Retinal pigment epithelial cell (primary cell): ENCODE results near the gene XPR1.

Experiments used
- DNase-seq: peaks from one replicate; pipeline ENCODE4 v3.0.0-alpha.2; 2010; ENCODE audit warnings: low read depth
- H3K4me3 ChIP-seq: 2 replicates; pipeline ENCODE4 v1.5.1; 2011; ENCODE audit warnings: mild to moderate bottlenecking, low read length, control low read depth, moderate library complexity
- TF ChIP-seq, protein P1 (sequence below): conservative IDR thresholded peaks from 2 replicates; pipeline ENCODE4 v1.5.1; 2011; ENCODE audit warnings: low read depth, low read length, control low read depth, inconsistent platforms

Gene XPR1

DNA sequence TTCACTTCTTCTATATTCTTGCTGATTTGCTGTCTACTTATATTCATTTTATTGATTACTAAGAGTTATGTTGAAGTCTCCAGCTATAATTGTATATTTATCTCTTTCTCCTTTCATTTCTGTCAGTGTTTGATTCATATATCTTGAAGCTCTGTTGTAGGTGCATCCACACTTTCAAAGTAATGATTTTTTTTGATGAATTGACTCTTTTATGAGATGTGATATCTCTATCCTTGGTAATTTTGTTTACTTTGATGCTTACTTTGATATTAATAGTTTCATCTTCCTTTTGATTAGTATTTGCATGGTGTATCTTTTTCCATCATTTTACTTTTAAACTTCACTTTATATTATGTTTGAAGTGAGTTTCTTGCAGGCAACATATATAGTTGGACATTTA is 110.8 kb downstream of the XPR1 start:
- no peak for DNase-seq
- no peak overlapping the region for H3K4me3 ChIP-seq
- TF ChIP-seq, protein P1, sequence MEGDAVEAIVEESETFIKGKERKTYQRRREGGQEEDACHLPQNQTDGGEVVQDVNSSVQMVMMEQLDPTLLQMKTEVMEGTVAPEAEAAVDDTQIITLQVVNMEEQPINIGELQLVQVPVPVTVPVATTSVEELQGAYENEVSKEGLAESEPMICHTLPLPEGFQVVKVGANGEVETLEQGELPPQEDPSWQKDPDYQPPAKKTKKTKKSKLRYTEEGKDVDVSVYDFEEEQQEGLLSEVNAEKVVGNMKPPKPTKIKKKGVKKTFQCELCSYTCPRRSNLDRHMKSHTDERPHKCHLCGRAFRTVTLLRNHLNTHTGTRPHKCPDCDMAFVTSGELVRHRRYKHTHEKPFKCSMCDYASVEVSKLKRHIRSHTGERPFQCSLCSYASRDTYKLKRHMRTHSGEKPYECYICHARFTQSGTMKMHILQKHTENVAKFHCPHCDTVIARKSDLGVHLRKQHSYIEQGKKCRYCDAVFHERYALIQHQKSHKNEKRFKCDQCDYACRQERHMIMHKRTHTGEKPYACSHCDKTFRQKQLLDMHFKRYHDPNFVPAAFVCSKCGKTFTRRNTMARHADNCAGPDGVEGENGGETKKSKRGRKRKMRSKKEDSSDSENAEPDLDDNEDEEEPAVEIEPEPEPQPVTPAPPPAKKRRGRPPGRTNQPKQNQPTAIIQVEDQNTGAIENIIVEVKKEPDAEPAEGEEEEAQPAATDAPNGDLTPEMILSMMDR: no peak

DNA sequence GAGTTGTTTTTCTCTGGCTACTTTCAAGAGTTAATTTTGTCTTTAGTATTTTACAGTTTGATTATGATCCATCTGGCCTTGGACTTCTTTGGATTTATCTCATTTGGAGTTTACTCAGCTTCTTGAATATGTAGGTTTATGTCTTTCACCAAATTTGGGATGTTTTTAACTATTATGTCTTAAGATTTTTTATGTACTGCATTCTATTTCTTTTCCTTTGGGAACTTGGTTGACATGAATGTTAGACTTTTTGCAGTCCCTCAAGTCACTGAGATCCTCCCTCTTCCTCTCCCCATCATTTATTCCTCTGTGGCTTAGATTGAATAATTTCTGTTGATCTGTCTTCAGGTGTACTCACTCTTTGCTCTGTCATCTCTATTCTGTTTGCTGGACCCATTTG is 112.0 kb downstream of the XPR1 start:
- DNase-seq: no peak
- TF ChIP-seq, protein P1: no peak
- H3K4me3 ChIP-seq: no peak overlapping the region

DNA sequence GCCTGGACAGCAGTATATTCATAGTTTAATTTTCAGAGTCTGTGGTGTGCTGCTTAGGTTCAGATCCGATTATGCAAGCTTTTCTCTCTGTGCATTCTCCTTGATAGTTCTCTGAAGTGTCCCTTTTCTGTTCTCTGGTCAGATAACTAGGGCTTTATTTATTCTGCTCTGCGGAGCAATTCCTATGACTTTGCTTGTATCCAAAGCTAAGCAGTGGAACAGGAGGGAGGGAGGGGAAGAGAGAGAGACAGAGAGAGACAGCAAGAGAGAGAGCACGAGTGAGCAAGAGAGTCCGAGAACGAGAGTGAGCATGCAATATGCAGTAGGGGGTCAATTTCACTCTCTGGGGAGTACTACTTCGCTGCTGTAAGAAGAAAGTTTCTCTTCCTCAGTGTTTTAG is 113.3 kb downstream of the XPR1 start:
- DNase-seq: no peak
- H3K4me3 ChIP-seq: no peak overlapping the region
- TF ChIP-seq, protein P1: no peak

DNA sequence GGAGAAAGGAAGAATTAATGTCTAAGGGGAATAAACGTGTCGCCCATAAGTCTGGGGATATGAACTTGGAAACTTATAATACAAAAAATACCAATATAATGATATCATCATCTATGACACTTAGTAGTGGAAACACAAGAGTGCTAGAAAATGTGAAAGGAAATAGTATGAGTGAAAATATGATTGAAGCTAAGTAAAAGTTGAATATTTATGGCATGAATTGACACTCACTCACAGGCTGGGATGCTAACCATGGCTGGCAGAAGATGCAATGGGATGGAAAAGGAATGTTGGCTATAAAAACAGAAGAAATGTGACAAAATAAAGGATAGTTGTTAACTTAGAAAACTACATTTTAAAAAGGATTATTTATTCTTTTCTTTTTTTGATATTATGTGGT is 120.1 kb downstream of the XPR1 start:
- no peak overlapping the region for H3K4me3 ChIP-seq
- DNase-seq: no peak
- TF ChIP-seq, protein P1: no peak

DNA sequence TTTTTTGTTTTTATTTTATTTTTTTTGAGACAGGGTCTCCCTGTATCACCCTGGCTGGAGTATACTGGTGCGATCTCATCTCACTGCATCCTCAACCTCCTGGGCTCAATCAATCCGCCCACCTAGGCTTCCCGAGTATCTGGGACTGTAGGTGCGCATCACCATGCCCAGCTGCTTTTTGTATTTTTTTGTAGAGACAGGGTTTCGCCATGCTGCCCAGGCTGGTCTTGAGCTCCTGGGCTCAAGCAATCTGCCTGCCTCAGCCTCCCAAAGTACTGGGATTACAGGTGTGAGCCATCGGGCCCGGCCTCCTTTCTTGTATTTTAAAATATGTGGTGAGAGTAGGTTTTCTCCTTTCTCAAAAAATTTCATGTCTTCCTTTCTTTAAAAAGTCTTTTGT is 122.6 kb downstream of the XPR1 start:
- DNase-seq: no peak
- H3K4me3 ChIP-seq: no peak overlapping the region
- TF ChIP-seq, protein P1: no peak

DNA sequence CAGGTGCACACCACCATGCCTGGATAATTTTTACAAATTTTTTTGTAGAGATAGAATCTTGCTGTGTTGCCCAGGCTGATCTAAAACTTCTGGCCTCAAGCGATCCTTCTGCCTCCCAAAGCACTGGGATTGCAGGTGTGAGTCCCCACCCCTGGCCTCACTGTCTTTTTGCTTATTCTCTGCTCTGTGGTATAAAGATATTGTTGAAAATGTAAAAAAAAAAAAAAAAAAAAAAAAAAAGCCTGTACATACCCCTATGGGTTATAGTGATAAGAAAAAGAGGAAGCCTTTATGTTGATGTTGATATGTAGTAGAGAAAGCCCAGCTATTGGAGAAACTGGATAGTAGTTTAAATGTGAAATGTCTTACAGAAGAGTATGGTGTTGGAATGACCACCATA is 125.8 kb downstream of the XPR1 start:
- no peak overlapping the region for H3K4me3 ChIP-seq
- no peak for DNase-seq
- TF ChIP-seq, protein P1: no peak

DNA sequence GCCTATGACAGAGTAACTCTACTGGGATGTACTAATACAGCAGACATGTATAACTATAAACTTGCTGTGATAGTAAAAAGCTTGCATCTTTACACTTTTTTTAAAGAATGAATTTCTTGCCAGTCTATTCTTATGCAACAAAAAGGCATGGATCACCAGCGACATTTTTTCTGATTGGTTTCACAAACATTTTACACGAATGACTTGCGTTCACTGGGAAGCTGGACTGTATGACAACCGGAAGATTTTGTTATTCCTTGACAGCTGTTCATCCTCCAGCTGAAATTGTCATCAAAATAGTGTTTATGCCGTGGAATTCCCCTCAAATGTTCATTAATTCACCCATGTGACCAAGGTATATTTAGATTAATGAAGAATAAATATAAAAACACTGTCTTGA is 131.0 kb downstream of the XPR1 start:
- DNase-seq: no peak
- TF ChIP-seq, protein P1: no peak
- H3K4me3 ChIP-seq: no peak overlapping the region
